Measurements from ENCODE around the gene CHCHD6. TPM values are rescaled to one million over a fixed set of nuclear protein-coding genes. Genes with fewer than 3 reads are reported as not detected.

Gene CHCHD6
- total RNA-seq, 1 experiment from 2014 or later: 45.9 TPM

DNA sequence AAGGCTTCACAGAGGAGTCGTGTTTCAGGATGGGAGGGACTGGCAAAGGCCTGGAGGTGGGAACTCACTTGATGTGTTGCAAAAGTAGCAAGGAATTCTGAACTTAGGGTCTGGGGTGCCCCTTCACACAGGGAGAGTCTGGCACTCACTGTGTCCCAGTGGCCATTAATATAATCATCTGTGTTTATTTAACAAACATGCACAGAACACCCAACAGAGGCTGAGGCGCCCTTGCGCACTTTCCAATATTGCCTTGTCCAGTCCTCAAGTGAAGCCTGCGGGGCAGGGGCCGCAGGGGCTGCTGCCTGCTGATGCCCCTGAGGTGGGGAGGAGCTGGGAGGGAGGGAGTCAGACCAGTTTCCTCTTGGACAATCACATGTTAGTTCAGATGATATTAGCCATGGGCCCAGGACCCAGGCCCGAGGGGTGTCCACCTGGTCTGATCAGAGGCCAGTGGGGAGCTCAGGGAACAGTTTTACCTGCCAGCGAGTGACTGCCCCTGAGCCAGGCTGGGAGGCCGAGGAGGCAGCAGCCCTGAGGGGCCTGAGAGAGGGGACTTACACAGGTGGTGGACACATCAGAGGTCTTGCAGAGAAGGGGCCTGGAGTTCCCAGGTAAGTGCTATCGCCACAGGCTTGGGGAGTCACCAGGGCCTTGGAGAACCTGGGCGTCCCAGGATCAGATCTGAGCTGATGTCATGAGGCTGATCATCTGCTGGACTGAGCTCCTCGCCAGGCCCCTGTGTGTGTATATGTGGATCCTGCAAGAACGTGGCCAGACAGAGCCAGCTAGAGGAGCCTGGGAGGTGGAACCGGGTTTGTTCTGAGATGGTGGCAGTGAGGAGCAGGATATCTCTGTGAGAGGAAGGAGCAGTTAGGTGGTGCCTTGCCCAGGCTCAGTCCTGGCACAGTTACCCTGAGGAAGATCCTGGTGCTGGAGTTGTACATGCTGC lies 35.3 kb upstream of the CHCHD6 start:
- no peak overlapping the region for H3K4me3 Mint-ChIP-seq (ENCODE audit: low read depth, unreplicated experiment)
- TF ChIP-seq CTCF (IDR thresholded peaks at IDR 0.05; ENCODE audit: unreplicated experiment): no peak
- CTCF ChIA-PET: interaction anchor here (0.7 to 1.0 kb wide), 5 partner anchors 9 to 579 kb away, joined by 3 to 5 read pairs (median 4); partner anchors contain the start of gene CHST13

GRCh38 chr3:126671521-126671920 lies 32.5 kb upstream of the CHCHD6 start:
- Mint-ChIP-seq H3K27me3 (ENCODE audit: unreplicated experiment) (peaks cover 36% of the 10 kb centered on the region), H3K36me3 (ENCODE audit: insufficient read depth, unreplicated experiment) (no peaks in the 10 kb centered on the region), H3K4me3 (ENCODE audit: low read depth, unreplicated experiment) (no peak overlapping the region), H3K4me1 (ENCODE audit: low read depth, unreplicated experiment) (no peaks in the 10 kb centered on the region), H3K9me3 (ENCODE audit: low read depth, unreplicated experiment) (no peaks in the 10 kb centered on the region), H3K27ac (ENCODE audit: unreplicated experiment) (no peak overlapping the region)
- no peak for TF ChIP-seq CTCF (IDR thresholded peaks at IDR 0.05; ENCODE audit: unreplicated experiment)
- no TSS peak for BruUV-seq (replicated peaks)
- intact Hi-C loops (cut with micrococcal nuclease; ENCODE audit: unreplicated experiment): no loop called here
- CTCF ChIA-PET: interaction anchor here (0.7 kb wide), 2 partner anchors 8 to 13 kb away, joined by 3 to 9 read pairs; no protein-coding TSS in a partner anchor
- no peak for DNase-seq

More for the DNA sequence above, 35.3 kb upstream of the CHCHD6 start:
- Mint-ChIP-seq H3K27me3 (ENCODE audit: unreplicated experiment) (peaks cover 46% of the 10 kb centered on the region), H3K36me3 (ENCODE audit: insufficient read depth, unreplicated experiment) (no peaks in the 10 kb centered on the region), H3K9me3 (ENCODE audit: low read depth, unreplicated experiment) (no peaks in the 10 kb centered on the region), H3K4me1 (ENCODE audit: low read depth, unreplicated experiment) (no peaks in the 10 kb centered on the region), H3K27ac (ENCODE audit: unreplicated experiment) (no peak overlapping the region)
- intact Hi-C loops (cut with micrococcal nuclease; ENCODE audit: unreplicated experiment): no loop called here
- DNase-seq: peak; percentile 0
- no TSS peak for BruUV-seq (replicated peaks)

GRCh38 chr3:126672340-126672739 lies 31.7 kb upstream of the CHCHD6 start:
- no peak for TF ChIP-seq CTCF (IDR thresholded peaks at IDR 0.05; ENCODE audit: unreplicated experiment)
- no peaks in the 10 kb centered on the region for H3K36me3 Mint-ChIP-seq (ENCODE audit: insufficient read depth, unreplicated experiment)
- H3K27ac Mint-ChIP-seq (ENCODE audit: unreplicated experiment): no peak overlapping the region
- BruUV-seq (replicated peaks): no TSS peak
- no peaks in the 10 kb centered on the region for H3K9me3 Mint-ChIP-seq (ENCODE audit: low read depth, unreplicated experiment)
- intact Hi-C loops (cut with micrococcal nuclease; ENCODE audit: unreplicated experiment): no loop called here
- peaks cover 36% of the 10 kb centered on the region for H3K27me3 Mint-ChIP-seq (ENCODE audit: unreplicated experiment)
- DNase-seq: peak; percentile 0
- H3K4me3 Mint-ChIP-seq (ENCODE audit: low read depth, unreplicated experiment): no peak overlapping the region
- CTCF ChIA-PET: no interaction called here
- H3K4me1 Mint-ChIP-seq (ENCODE audit: low read depth, unreplicated experiment): no peaks in the 10 kb centered on the region

- no peak overlapping the region for H3K4me3 Mint-ChIP-seq (ENCODE audit: low read depth, unreplicated experiment)
- DNase-seq: peak; percentile 4
- H3K4me1 Mint-ChIP-seq (ENCODE audit: low read depth, unreplicated experiment): no peaks in the 10 kb centered on the region
- BruUV-seq (replicated peaks): no TSS peak
- no peaks in the 10 kb centered on the region for H3K36me3 Mint-ChIP-seq (ENCODE audit: insufficient read depth, unreplicated experiment)
- H3K27ac Mint-ChIP-seq (ENCODE audit: unreplicated experiment): no peak overlapping the region
- peaks cover 36% of the 10 kb centered on the region for H3K27me3 Mint-ChIP-seq (ENCODE audit: unreplicated experiment)
- intact Hi-C loops (cut with micrococcal nuclease; ENCODE audit: unreplicated experiment): no loop called here
- no peak for TF ChIP-seq CTCF (IDR thresholded peaks at IDR 0.05; ENCODE audit: unreplicated experiment)
- H3K9me3 Mint-ChIP-seq (ENCODE audit: low read depth, unreplicated experiment): no peaks in the 10 kb centered on the region
- CTCF ChIA-PET: no interaction called here
Measured at GRCh38 chr3:126672741-126673140, 31.3 kb upstream of the CHCHD6 start.
